ENCODE results near the gene ZNF438.
"Not testable (repeated sequence)": the region's sequence is repeated elsewhere in the genome, so short reads cannot be mapped to it uniquely, and the experiment has no call there.

The ZNF438 gene

GRCh38 chr10:30798646-30799185, 232.9 kb downstream of the ZNF438 start:
- no peak for DNase-seq (ENCODE audit: low read depth)

- DNase-seq (ENCODE audit: low read depth): not testable (repeated sequence)
These were observed 236.6 kb downstream of the ZNF438 start for GRCh38 chr10:30795024-30795423.
